ENCODE results near the gene UPP1.
"Not testable (repeated sequence)": the region's sequence is repeated elsewhere in the genome, so short reads cannot be mapped to it uniquely, and the experiment has no call there.

Gene UPP1

DNA sequence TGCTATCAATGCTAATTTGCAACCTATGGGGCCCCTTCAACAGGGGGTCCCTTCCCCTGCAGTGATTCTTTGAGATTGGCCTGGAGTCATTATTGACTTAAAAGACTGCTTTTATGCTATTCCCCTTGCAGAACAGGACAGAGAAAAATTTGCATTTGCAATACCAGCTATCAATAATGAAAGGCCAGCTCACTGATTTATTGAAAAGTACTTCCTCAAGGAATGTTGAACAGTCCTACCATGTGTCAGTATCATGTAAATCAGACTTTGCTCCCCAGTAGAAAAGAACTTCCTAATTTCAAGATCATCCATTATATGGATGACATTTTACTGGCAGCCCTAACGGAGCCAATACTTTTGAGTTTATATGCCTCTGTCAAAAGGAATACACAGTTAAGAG, 52.5 kb downstream of the UPP1 start:
- no peak overlapping the region for H3K4me3 ChIP-seq (ENCODE audit: low read depth, low read length)
- TF ChIP-seq, protein P1, sequence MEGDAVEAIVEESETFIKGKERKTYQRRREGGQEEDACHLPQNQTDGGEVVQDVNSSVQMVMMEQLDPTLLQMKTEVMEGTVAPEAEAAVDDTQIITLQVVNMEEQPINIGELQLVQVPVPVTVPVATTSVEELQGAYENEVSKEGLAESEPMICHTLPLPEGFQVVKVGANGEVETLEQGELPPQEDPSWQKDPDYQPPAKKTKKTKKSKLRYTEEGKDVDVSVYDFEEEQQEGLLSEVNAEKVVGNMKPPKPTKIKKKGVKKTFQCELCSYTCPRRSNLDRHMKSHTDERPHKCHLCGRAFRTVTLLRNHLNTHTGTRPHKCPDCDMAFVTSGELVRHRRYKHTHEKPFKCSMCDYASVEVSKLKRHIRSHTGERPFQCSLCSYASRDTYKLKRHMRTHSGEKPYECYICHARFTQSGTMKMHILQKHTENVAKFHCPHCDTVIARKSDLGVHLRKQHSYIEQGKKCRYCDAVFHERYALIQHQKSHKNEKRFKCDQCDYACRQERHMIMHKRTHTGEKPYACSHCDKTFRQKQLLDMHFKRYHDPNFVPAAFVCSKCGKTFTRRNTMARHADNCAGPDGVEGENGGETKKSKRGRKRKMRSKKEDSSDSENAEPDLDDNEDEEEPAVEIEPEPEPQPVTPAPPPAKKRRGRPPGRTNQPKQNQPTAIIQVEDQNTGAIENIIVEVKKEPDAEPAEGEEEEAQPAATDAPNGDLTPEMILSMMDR (IDR thresholded peaks at IDR 0.05; ENCODE audit: low read depth, low read length) = no peak

DNA sequence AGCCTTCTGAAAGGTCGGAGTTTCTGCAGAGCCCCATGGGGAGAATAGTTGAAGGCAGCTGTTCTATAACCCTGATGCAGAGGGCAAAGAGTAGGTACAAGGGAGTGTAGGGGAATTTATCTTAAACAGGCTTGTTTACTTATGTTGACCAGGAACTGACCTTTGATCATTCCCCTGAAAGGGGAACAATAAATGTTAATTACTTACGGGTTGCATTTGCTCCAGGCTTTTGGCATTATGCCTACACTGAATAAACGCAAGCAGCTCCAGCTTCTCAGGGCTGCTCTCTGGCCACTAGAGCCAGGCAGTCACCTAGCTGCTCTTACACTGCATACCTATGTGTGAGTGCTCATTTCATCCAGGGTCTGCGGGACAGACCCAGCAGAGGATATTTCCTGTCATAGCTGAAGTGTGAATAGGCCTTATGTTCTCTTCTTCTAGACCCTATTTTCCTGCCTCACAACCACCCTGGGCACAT, 55.3 kb downstream of the UPP1 start:
- H3K4me3 ChIP-seq (ENCODE audit: low read depth, low read length) = no peak overlapping the region

GRCh38 chr7:48147078-48147591, 58.1 kb downstream of the UPP1 start:
- TF ChIP-seq, protein P1 (IDR thresholded peaks at IDR 0.05; ENCODE audit: low read depth, low read length) = no peak
- H3K4me3 ChIP-seq (ENCODE audit: low read depth, low read length) = no peak overlapping the region

More for the DNA sequence above, 55.3 kb downstream of the UPP1 start:
- TF ChIP-seq, protein P1 (IDR thresholded peaks at IDR 0.05; ENCODE audit: low read depth, low read length) = no peak

DNA sequence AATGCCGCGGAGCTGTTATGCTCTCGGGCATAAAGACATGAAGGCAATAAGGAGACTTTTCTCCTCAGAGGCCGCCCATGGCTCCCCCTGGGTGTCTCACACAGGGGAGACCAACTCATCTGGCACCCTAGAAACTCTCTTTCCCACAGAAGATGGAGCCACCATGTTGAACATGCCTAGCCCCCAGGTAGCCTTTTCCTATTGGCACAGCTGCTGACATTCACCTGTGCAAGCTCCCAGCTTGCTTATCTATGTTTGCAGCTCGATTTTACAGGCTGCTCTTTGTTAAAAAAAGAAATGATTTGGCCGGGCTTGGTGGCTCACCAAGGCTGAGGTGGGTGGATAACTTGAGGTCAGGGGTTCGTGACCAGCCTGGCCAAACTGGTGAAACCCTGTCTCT, 58.6 kb downstream of the UPP1 start:
- H3K4me3 ChIP-seq (ENCODE audit: low read depth, low read length) = not testable (repeated sequence)

- TF ChIP-seq, protein P1 (IDR thresholded peaks at IDR 0.05; ENCODE audit: low read depth, low read length) = no peak
- H3K4me3 ChIP-seq (ENCODE audit: low read depth, low read length) = no peak overlapping the region
These were observed 59.2 kb downstream of the UPP1 start for GRCh38 chr7:48148311-48148710.

GRCh38 chr7:48149058-48149457, 60.0 kb downstream of the UPP1 start:
- no peak overlapping the region for H3K4me3 ChIP-seq (ENCODE audit: low read depth, low read length)
- TF ChIP-seq, protein P1 (IDR thresholded peaks at IDR 0.05; ENCODE audit: low read depth, low read length) = no peak

DNA sequence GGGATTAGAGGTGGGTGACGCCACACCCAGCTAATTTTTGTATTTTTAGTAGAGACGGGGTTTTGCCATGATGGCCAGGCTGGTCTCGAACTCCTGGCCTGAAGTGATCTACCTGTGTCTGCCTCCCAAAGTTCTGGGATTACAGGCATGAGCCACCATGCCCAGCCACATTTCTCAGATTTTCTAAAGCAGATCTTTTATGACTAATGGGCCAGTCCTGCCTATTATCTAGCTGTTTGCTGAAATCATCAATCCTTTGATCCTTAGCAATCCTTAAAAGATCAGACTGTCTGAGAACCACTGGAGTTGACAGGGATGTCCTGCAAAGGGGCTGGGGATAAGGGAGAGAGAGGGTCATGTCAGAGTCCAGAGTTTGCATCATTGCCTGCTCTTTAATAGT, 61.0 kb downstream of the UPP1 start:
- no peak overlapping the region for H3K4me3 ChIP-seq (ENCODE audit: low read depth, low read length)
- TF ChIP-seq, protein P1 (IDR thresholded peaks at IDR 0.05; ENCODE audit: low read depth, low read length) = no peak

- H3K4me3 ChIP-seq (ENCODE audit: low read depth, low read length) = no peak overlapping the region
- TF ChIP-seq, protein P1 (IDR thresholded peaks at IDR 0.05; ENCODE audit: low read depth, low read length) = peak; percentile 76
These were observed 65.8 kb downstream of the UPP1 start for GRCh38 chr7:48154792-48155413.

Measured in WI38 (cell line).